RWPE2 (cell line): ENCODE data around the gene HYKK.

ENCODE experiments used
- ATAC-seq: fragments of 200-7000 bp; cut with Tn5 transposase; 3 replicates; pipeline ENCODE4 v1.9.1; 2021; ENCODE audit warnings: low read depth
- DNase-seq: peaks from one replicate; pipeline ENCODE4 v3.0.0-alpha.2; 2020; ENCODE audit warnings: low spot score
- H3K27ac ChIP-seq: fragments of 450-650 bp; 2 replicates; pipeline ENCODE4 v1.5.1; 2017; ENCODE audit warnings: mild to moderate bottlenecking; ENCODE audit not compliant: poor library complexity, severe bottlenecking
- H3K27me3 ChIP-seq: fragments of 250-450 bp; sonication (Bioruptor Pico); 2 replicates; pipeline ENCODE4 v1.5.1; 2021; ENCODE audit warnings: mild to moderate bottlenecking, moderate library complexity; ENCODE audit not compliant: insufficient read depth, poor library complexity, severe bottlenecking
- H3K36me3 ChIP-seq: fragments of 250-450 bp; sonication (Bioruptor Pico); 2 replicates; pipeline ENCODE4 v1.5.1; 2020; ENCODE audit warnings: low read depth, mild to moderate bottlenecking, moderate library complexity
- H3K4me1 ChIP-seq: fragments of 250-450 bp; sonication (Bioruptor Pico); 2 replicates; pipeline ENCODE4 v1.5.1; 2021; ENCODE audit warnings: mild to moderate bottlenecking, moderate library complexity; ENCODE audit not compliant: insufficient read depth, poor library complexity, severe bottlenecking
- H3K4me3 ChIP-seq: fragments of 250-450 bp; sonication (Bioruptor Pico); 2 replicates; pipeline ENCODE4 v1.5.1; 2021; ENCODE audit warnings: mild to moderate bottlenecking, moderate library complexity; ENCODE audit not compliant: severe bottlenecking
- H3K9me3 ChIP-seq: fragments of 250-450 bp; sonication (Bioruptor Pico); 2 replicates; pipeline ENCODE4 v1.5.1; 2021; ENCODE audit warnings: mild to moderate bottlenecking, moderate library complexity; ENCODE audit not compliant: severe bottlenecking
- CTCF ChIP-seq: fragments of 450-650 bp; IDR thresholded peaks from one replicate; pipeline ENCODE4 v1.5.1; 2017; ENCODE audit warnings: mild to moderate bottlenecking, moderate library complexity; ENCODE audit not compliant: poor library complexity, severe bottlenecking

HYKK gene

GRCh38 chr15:78565951-78566774, 58.8 kb downstream of the HYKK start:
- H3K36me3 ChIP-seq, result no peaks in the 10 kb centered on the region
- DNase-seq, result no peak
- peak; percentile 59 for ATAC-seq

GRCh38 chr15:78567531-78567930, 60.2 kb downstream of the HYKK start:
- no peak overlapping the region for H3K27ac ChIP-seq
- H3K9me3 ChIP-seq, result no peaks in the 10 kb centered on the region
- H3K36me3 ChIP-seq, result no peaks in the 10 kb centered on the region
- no peak for TF ChIP-seq CTCF
- ATAC-seq (no peak), DNase-seq (no peak)
- no peaks in the 10 kb centered on the region for H3K27me3 ChIP-seq
- no peak overlapping the region for H3K4me3 ChIP-seq
- peaks cover 12% of the 10 kb centered on the region for H3K4me1 ChIP-seq

More at GRCh38 chr15:78565951-78566774, 58.8 kb downstream of the HYKK start:
- H3K4me1 ChIP-seq, result peaks cover 12% of the 10 kb centered on the region
- peak overlapping the region; percentile 97 for H3K4me3 ChIP-seq
- TF ChIP-seq CTCF, result peak; percentile 38
- H3K9me3 ChIP-seq, result no peaks in the 10 kb centered on the region
- H3K27me3 ChIP-seq, result no peaks in the 10 kb centered on the region
- H3K27ac ChIP-seq, result peak overlapping the region; percentile 61

GRCh38 chr15:78570710-78571109, 63.3 kb downstream of the HYKK start:
- TF ChIP-seq CTCF, result no peak
- Histone ChIP-seq H3K27me3 (no peaks in the 10 kb centered on the region), H3K27ac (no peak overlapping the region), H3K4me1 (peaks cover 9% of the 10 kb centered on the region), H3K36me3 (no peaks in the 10 kb centered on the region), H3K4me3 (no peak overlapping the region), H3K9me3 (no peaks in the 10 kb centered on the region)
- DNase-seq (no peak), ATAC-seq (no peak)

GRCh38 chr15:78571382-78571781, 64.0 kb downstream of the HYKK start:
- DNase-seq, result no peak
- no peak for TF ChIP-seq CTCF
- Histone ChIP-seq H3K4me3 (no peak overlapping the region), H3K4me1 (peaks cover 9% of the 10 kb centered on the region), H3K27me3 (no peaks in the 10 kb centered on the region), H3K9me3 (no peaks in the 10 kb centered on the region), H3K27ac (no peak overlapping the region), H3K36me3 (no peaks in the 10 kb centered on the region)
- no peak for ATAC-seq

- Histone ChIP-seq H3K4me3 (no peak overlapping the region), H3K4me1 (no peaks in the 10 kb centered on the region), H3K36me3 (no peaks in the 10 kb centered on the region), H3K9me3 (no peaks in the 10 kb centered on the region), H3K27ac (no peak overlapping the region), H3K27me3 (no peaks in the 10 kb centered on the region)
- DNase-seq, result no peak
- no peak for ATAC-seq
- no peak for TF ChIP-seq CTCF
Observed at GRCh38 chr15:78573416-78573815, 66.0 kb downstream of the HYKK start.
